LNCaP clone FGC (cell line): ENCODE results near the gene DLGAP1.

Experiments used
- DNase-seq: peaks from one replicate; pipeline ENCODE4 v3.0.0-alpha.2; 2011; ENCODE audit warnings: low read depth
- H3K4me3 ChIP-seq: 2 replicates; pipeline ENCODE4 v1.5.1; 2011; ENCODE audit warnings: mild to moderate bottlenecking, low read depth, low read length, control low read depth
- TF ChIP-seq, protein P1 (sequence below): IDR thresholded peaks from 2 replicates; pipeline ENCODE4 v1.5.1; 2012; ENCODE audit warnings: mild to moderate bottlenecking; ENCODE audit not compliant: control insufficient read depth, insufficient read depth; ENCODE audit errors: extremely low read depth

Gene DLGAP1

DNA sequence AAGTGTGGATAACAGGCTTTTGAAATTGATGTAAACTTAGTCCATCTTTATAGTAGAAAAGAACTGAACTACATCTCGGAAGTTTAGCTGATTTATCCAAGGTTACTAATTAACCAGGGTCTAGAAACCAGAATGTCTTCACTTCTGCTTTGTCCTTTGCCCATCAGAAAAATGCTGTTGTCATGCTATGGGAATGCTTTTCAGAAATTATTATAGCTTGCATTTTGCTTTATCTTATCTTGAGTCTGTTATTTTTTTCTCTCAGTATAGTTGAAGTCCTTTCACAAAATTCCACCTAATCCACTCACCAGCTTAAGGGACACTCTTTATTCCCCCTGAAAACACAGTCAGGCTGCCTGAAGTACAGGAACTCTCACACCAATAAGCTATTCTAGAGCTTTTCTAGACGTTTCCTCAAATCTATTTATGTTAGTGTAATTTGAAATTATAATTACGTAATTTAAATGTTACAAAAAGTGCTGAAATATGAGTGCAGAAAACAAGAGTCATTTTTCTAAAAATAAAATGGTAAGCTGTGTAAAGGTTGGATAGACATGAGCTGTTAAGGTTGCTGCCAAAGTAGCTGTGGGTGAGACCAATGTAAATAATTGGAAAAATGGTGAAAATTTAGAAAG, 548.9 kb downstream of the DLGAP1 start:
- TF ChIP-seq, protein P1, sequence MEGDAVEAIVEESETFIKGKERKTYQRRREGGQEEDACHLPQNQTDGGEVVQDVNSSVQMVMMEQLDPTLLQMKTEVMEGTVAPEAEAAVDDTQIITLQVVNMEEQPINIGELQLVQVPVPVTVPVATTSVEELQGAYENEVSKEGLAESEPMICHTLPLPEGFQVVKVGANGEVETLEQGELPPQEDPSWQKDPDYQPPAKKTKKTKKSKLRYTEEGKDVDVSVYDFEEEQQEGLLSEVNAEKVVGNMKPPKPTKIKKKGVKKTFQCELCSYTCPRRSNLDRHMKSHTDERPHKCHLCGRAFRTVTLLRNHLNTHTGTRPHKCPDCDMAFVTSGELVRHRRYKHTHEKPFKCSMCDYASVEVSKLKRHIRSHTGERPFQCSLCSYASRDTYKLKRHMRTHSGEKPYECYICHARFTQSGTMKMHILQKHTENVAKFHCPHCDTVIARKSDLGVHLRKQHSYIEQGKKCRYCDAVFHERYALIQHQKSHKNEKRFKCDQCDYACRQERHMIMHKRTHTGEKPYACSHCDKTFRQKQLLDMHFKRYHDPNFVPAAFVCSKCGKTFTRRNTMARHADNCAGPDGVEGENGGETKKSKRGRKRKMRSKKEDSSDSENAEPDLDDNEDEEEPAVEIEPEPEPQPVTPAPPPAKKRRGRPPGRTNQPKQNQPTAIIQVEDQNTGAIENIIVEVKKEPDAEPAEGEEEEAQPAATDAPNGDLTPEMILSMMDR: no peak
- no peak for DNase-seq
- no peak overlapping the region for H3K4me3 ChIP-seq

DNA sequence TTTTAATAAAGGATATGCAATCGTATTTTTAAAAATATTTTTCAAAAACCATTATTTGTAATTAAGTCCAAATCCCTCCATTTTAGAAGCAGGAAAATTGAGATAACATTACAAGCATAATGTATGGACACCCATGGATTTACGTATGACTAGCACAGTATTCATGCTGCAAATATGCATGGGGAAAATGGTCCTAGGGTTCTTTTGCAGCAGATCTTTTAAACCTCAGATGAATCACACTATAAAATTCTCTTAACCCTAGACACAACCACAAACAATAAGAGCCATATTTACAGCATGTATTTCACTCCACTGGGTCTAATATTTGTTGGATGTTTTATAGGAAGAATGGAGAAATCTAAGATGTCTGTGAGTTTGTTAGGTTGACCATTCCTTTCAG, 551.8 kb downstream of the DLGAP1 start:
- H3K4me3 ChIP-seq: no peak overlapping the region
- DNase-seq: no peak
- TF ChIP-seq, protein P1: no peak

DNA sequence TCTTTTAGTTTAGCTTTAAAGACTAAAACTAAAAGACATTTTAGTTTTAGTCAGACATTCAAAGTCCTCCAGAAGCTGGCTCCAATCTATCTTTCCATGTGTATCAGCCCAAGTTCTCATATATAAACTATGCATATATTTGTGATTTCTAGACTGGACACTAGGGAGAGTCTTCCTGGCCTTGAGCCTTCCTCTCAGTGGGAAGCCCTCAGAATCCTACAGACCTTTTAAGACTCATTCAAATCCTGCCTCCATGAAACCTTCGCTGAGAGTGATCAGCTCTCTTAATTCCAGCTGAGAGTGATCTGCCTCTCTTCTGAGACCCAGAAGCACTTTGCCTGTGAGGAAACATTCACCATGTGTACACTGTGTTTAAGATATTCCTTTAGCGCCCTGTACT, 552.4 kb downstream of the DLGAP1 start:
- no peak for DNase-seq
- TF ChIP-seq, protein P1: no peak
- no peak overlapping the region for H3K4me3 ChIP-seq

DNA sequence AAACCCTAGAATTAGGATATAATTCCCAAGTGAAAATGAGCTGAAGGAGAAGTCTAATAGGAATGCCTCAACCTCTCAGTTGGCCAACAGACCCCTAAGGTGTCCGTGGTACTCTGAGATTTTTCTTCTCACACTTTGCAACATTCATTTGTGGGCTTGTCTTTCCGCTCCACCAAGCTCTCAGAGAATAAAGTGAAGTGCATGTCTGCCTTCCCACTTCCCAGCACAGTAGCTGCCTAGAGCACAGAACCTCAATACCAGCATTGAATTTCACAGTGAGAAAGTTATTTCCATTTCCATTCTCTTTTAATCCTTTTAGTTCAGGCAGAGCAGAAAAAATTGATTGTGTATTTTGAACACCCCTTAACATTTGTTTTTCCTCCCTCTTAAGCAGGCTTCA, 553.3 kb downstream of the DLGAP1 start:
- no peak overlapping the region for H3K4me3 ChIP-seq
- TF ChIP-seq, protein P1: no peak
- DNase-seq: no peak

DNA sequence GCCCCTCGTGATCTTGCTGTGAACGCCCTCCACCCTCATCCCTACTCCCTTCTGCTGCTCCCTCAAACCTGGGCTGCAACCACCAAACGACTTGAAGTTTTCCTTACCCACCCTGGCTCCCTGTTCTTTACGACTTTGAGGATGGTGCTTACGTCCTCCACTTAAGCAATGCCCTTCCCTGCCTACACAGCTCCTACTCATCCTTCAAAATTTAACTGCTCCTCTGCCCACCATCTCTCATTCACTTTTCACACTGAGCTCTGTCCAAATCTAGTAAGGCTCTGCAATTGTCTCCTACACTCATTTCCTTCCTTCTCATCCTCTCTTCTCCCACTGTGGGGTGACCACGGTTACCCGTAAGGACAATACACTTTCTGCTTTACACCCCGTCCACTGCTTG, 554.1 kb downstream of the DLGAP1 start:
- no peak overlapping the region for H3K4me3 ChIP-seq
- no peak for DNase-seq
- TF ChIP-seq, protein P1: no peak

DNA sequence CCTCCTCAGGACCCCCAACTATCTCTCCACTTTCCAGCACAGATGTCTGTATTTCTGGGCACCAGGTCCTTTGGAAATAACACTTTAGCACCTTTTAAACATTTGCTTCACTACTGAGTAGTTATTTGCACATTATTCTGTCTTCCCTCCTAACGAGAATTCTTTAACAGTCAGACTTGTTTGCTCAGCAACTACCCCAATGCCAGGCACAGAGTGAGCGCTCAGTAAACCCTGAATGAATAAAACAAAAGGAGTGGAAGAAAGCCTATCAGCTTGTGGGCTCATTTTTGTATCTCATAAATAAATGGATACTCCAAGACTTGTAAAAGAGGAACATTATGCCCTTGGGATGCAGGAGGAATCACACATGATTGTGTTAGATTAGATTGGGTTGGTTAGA, 554.8 kb downstream of the DLGAP1 start:
- TF ChIP-seq, protein P1: no peak
- DNase-seq: no peak
- no peak overlapping the region for H3K4me3 ChIP-seq
